CD14-positive monocyte (primary cell): Measurements from ENCODE around the gene LEF1. TPM values are rescaled to one million over a fixed set of nuclear protein-coding genes. Genes with fewer than 3 reads are reported as not detected.

Experiments
- DNase-seq, 3 donors: peaks; one replicate each; pipeline ENCODE4 v3.0.0-alpha.2; 2011 to 2022
- H2AFZ ChIP-seq: 2 replicates; pipeline ENCODE4 v1.6.0; 2012; ENCODE audit warnings: mild to moderate bottlenecking, low read depth, low read length, inconsistent platforms; ENCODE audit not compliant: insufficient read depth, poor library complexity, severe bottlenecking
- H3K27ac ChIP-seq, 2 donors: 1 replicate in 1 of 2; 2 replicates in 1 of 2; pipeline ENCODE4 v1.5.1; 2012 to 2013; ENCODE audit warnings: low read length in 2 of 2, control low read depth in 1 of 2, inconsistent platforms in 1 of 2, low read depth in 1 of 2, mild to moderate bottlenecking in 1 of 2
- H3K27me3 ChIP-seq, 2 donors: one replicate each; pipeline versions ENCODE4 v1.6.0 to v1.6.1; 2011 to 2013; ENCODE audit warnings: low read length in 2 of 2; ENCODE audit not compliant: control insufficient read depth in 2 of 2, insufficient read depth in 2 of 2
- H3K36me3 ChIP-seq, 2 donors: replicated peaks in 1 of 2; 1 replicate in 1 of 2; 2 replicates in 1 of 2; pipeline versions ENCODE4 v1.5.1 to v1.6.1; 2012 to 2013; ENCODE audit warnings: low read length in 2 of 2, control low read depth in 1 of 2, inconsistent platforms in 1 of 2, mild to moderate bottlenecking in 1 of 2; ENCODE audit not compliant: insufficient read depth in 2 of 2, control insufficient read depth in 1 of 2
- H3K4me1 ChIP-seq, 2 donors: 1 replicate in 1 of 2; 2 replicates in 1 of 2; pipeline versions ENCODE4 v1.5.1 to v1.6.1; 2012 to 2013; ENCODE audit warnings: low read length in 2 of 2, control low read depth in 1 of 2, inconsistent platforms in 1 of 2, mild to moderate bottlenecking in 1 of 2, moderate library complexity in 1 of 2; ENCODE audit not compliant: insufficient read depth in 2 of 2, control insufficient read depth in 1 of 2
- H3K4me2 ChIP-seq: replicated peaks from 2 replicates; pipeline ENCODE3; 2012; ENCODE audit warnings: low read length, moderate library complexity, mild to moderate bottlenecking; ENCODE audit not compliant: poor library complexity, severe bottlenecking; ENCODE audit errors: extremely low read depth
- H3K4me3 ChIP-seq, 3 experiments: fragments of 200-600 bp in 1 of 3; sonication (generic) in 1 of 3; replicated peaks in 1 of 3; 1 replicate in 2 of 3; 2 replicates in 1 of 3; pipeline ENCODE4 v1.5.1; 2011 to 2013; ENCODE audit warnings: low read length in 3 of 3, mild to moderate bottlenecking in 3 of 3, control low read depth in 2 of 3, low read depth in 2 of 3, inconsistent platforms in 1 of 3, moderate library complexity in 1 of 3
- H3K79me2 ChIP-seq: 2 replicates; pipeline ENCODE4 v1.6.0; 2012; ENCODE audit warnings: mild to moderate bottlenecking, control low read depth, inconsistent platforms, low read length, moderate library complexity; ENCODE audit not compliant: insufficient read depth
- H3K9ac ChIP-seq: 2 replicates; pipeline ENCODE4 v1.6.0; 2017; ENCODE audit warnings: low read length, mild to moderate bottlenecking; ENCODE audit not compliant: insufficient read depth, poor library complexity, severe bottlenecking
- H3K9me3 ChIP-seq, 2 donors: replicated peaks in 1 of 2; 1 replicate in 1 of 2; 2 replicates in 1 of 2; pipeline versions ENCODE4 v1.5.1 to v1.6.1; 2012 to 2013; ENCODE audit warnings: low read length in 2 of 2, control low read depth in 1 of 2; ENCODE audit not compliant: control insufficient read depth in 1 of 2, insufficient read depth in 1 of 2
- H4K20me1 ChIP-seq: 2 replicates; pipeline ENCODE4 v1.6.0; 2012; ENCODE audit warnings: mild to moderate bottlenecking, low read length, control low read depth, moderate library complexity; ENCODE audit not compliant: insufficient read depth
- H3K27ac Mint-ChIP-seq, 7 donors: one replicate each; pipeline ENCODE4 v1.8.0; 2020; ENCODE audit warnings: mild to moderate bottlenecking in 7 of 7, mixed read lengths in 7 of 7, moderate library complexity in 6 of 7, inconsistent platforms in 2 of 7
- H3K27me3 Mint-ChIP-seq, 3 donors: one replicate each; pipeline ENCODE4 v1.8.0; 2021 to 2022; ENCODE audit warnings: low read depth in 3 of 3, mild to moderate bottlenecking in 3 of 3, mixed read lengths in 3 of 3, moderate library complexity in 3 of 3, inconsistent platforms in 1 of 3
- H3K36me3 Mint-ChIP-seq, 2 donors: one replicate each; pipeline ENCODE4 v1.8.0; 2020; ENCODE audit warnings: mixed read lengths in 2 of 2, inconsistent platforms in 1 of 2, mild to moderate bottlenecking in 1 of 2
- H3K4me1 Mint-ChIP-seq: one replicate; pipeline ENCODE4 v1.8.0; 2020; ENCODE audit warnings: mild to moderate bottlenecking, mixed read lengths
- H3K4me3 Mint-ChIP-seq, 2 donors: one replicate each; pipeline ENCODE4 v1.8.0; 2020; ENCODE audit warnings: mild to moderate bottlenecking in 2 of 2, mixed read lengths in 2 of 2, moderate library complexity in 1 of 2
- H3K9me3 Mint-ChIP-seq, 7 donors: one replicate each; pipeline ENCODE4 v1.8.0; 2020 to 2022; ENCODE audit warnings: mixed read lengths in 7 of 7, mild to moderate bottlenecking in 6 of 7, moderate library complexity in 6 of 7, inconsistent platforms in 2 of 7
- WGBS: methylation state at CpG from one replicate; pipeline ENCODE4 v1.1.5; 2013; ENCODE audit warnings: missing lambda C conversion rate; ENCODE audit not compliant: insufficient coverage; 5-methylcytosine and 5-hydroxymethylcytosine counted together
- intact Hi-C, 2 donors: fragments of 100-400 bp; cut with micrococcal nuclease; formaldehyde crosslinking; loops; one replicate each; pipeline versions ENCODE4 v1.15.0 to v1.15.1; 2023
- polyA plus RNA-seq, 3 donors: library from polyadenylated mRNA; depleted of rRNA in 1 of 3; unstranded in 2 of 3; stranded (reverse) in 1 of 3; fragments of 300-500 nt in 2 of 3; fragments of >200 nt in 1 of 3; fragmentation: Illumina TruSeq in 2 of 3; gene quantifications; 1 replicate in 2 of 3; 2 replicates in 1 of 3; pipeline ENCODE4 v1.2.3, GENCODE V29; 2012 to 2021
- TF ChIP-seq, protein P1 (sequence below): fragments of 200-600 bp; IDR thresholded peaks from one replicate; pipeline ENCODE4 v1.8.0; 2022; ENCODE audit warnings: antibody characterized with exemption, mild to moderate bottlenecking

LEF1 gene
- polyA plus RNA-seq, 3 donors: 0.29 to 1.3 (median 0.61) TPM

GRCh38 chr4:108160741-108161352, 7.9 kb downstream of the LEF1 start:
- Mint-ChIP-seq H3K27ac (no peak overlapping the region), H3K9me3 (peaks cover 0 to 5% (median 0%) of the 10 kb centered on the region in 7 donors), H3K4me3 (peak overlapping the region in 1 of 2 donors; percentile 21), H3K4me1 (no peaks in the 10 kb centered on the region), H3K27me3 (peaks cover 45 to 61% (median 52%) of the 10 kb centered on the region in 3 donors), H3K36me3 (no peaks in the 10 kb centered on the region)
- H3K4me3 ChIP-seq: no peak overlapping the region
- no peak overlapping the region for H3K4me2 ChIP-seq
- no peaks in the 10 kb centered on the region for H3K36me3 ChIP-seq
- H3K4me1 ChIP-seq: no peaks in the 10 kb centered on the region
- no peaks in the 10 kb centered on the region for H3K79me2 ChIP-seq
- no peak overlapping the region for H2AFZ ChIP-seq
- intact Hi-C loops: no loop called here
- no peak for DNase-seq
- H3K27ac ChIP-seq: no peak overlapping the region
- peaks cover 0 to 5% of the 10 kb centered on the region in 2 donors for H3K9me3 ChIP-seq
- H3K27me3 ChIP-seq: peaks cover 61 to 72% of the 10 kb centered on the region in 2 donors
- no peak overlapping the region for H3K9ac ChIP-seq
- WGBS: no CpG with 5 or more reads among the region's 3 CpGs
- no peaks in the 10 kb centered on the region for H4K20me1 ChIP-seq
- TF ChIP-seq, protein P1, sequence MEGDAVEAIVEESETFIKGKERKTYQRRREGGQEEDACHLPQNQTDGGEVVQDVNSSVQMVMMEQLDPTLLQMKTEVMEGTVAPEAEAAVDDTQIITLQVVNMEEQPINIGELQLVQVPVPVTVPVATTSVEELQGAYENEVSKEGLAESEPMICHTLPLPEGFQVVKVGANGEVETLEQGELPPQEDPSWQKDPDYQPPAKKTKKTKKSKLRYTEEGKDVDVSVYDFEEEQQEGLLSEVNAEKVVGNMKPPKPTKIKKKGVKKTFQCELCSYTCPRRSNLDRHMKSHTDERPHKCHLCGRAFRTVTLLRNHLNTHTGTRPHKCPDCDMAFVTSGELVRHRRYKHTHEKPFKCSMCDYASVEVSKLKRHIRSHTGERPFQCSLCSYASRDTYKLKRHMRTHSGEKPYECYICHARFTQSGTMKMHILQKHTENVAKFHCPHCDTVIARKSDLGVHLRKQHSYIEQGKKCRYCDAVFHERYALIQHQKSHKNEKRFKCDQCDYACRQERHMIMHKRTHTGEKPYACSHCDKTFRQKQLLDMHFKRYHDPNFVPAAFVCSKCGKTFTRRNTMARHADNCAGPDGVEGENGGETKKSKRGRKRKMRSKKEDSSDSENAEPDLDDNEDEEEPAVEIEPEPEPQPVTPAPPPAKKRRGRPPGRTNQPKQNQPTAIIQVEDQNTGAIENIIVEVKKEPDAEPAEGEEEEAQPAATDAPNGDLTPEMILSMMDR: no peak

DNA sequence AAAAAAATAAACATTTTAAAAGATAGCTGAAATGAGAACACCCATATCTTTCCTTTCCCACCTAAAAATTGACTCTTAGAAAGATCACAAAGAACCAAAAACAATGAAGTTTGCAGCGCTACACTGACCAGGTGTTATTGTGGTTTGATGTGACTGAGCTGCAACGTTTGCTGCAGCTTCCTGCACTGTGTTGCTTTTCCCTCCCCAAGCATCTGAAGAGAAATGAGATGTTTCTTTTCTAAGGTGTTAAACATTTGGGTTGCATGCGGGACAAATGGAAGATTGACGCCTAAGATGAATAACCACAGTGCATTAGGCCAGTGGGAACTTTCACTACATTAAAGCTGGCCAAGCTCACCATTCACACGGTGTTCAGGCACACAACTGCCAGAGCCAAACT, 8.9 kb downstream of the LEF1 start:
- H3K9me3 Mint-ChIP-seq: peaks cover 0 to 3% (median 0%) of the 10 kb centered on the region in 7 donors
- Histone ChIP-seq H3K4me3 (no peak overlapping the region), H3K79me2 (no peaks in the 10 kb centered on the region), H3K9ac (no peak overlapping the region), H3K27ac (no peak overlapping the region), H2AFZ (no peak overlapping the region), H3K27me3 (peaks cover 51 to 62% of the 10 kb centered on the region in 2 donors), H3K4me2 (no peak overlapping the region), H3K36me3 (no peaks in the 10 kb centered on the region), H3K4me1 (no peaks in the 10 kb centered on the region), H3K9me3 (no peaks in the 10 kb centered on the region), H4K20me1 (no peaks in the 10 kb centered on the region)
- H3K36me3 Mint-ChIP-seq: no peaks in the 10 kb centered on the region
- H3K27ac Mint-ChIP-seq: no peak overlapping the region
- H3K4me3 Mint-ChIP-seq: no peak overlapping the region
- TF ChIP-seq, protein P1: no peak
- intact Hi-C loops: no loop called here
- H3K4me1 Mint-ChIP-seq: no peaks in the 10 kb centered on the region
- 42% methylated on average over 2 of the region's 5 CpGs for WGBS
- peaks cover 36 to 51% (median 41%) of the 10 kb centered on the region in 3 donors for H3K27me3 Mint-ChIP-seq
- DNase-seq: no peak
